IPS-15b (cell line): Measurements from ENCODE around the gene DDX10.

ENCODE experiments used
- H3K27me3 ChIP-seq: one replicate; pipeline ENCODE4 v1.6.1; 2013; ENCODE audit warnings: low read length; ENCODE audit not compliant: control insufficient read depth, insufficient read depth
- H3K36me3 ChIP-seq: one replicate; pipeline ENCODE4 v1.6.1; 2013; ENCODE audit warnings: low read length; ENCODE audit not compliant: control insufficient read depth, insufficient read depth
- H3K4me1 ChIP-seq: one replicate; pipeline ENCODE4 v1.6.1; 2013; ENCODE audit warnings: mild to moderate bottlenecking, low read length; ENCODE audit not compliant: control insufficient read depth, insufficient read depth
- H3K4me3 ChIP-seq: one replicate; pipeline ENCODE4 v1.5.1; 2013; ENCODE audit warnings: low read depth, low read length
- H3K9ac ChIP-seq: one replicate; pipeline ENCODE4 v1.6.1; 2013; ENCODE audit warnings: low read depth, mild to moderate bottlenecking, low read length
- H3K9me3 ChIP-seq: one replicate; pipeline ENCODE4 v1.6.1; 2013; ENCODE audit warnings: mild to moderate bottlenecking, low read length; ENCODE audit not compliant: control insufficient read depth, insufficient read depth

Gene DDX10

GRCh38 chr11:108901359-108901758 lies 236.5 kb downstream of the DDX10 start:
- Histone ChIP-seq H3K9me3 (no peaks in the 10 kb centered on the region), H3K9ac (no peak overlapping the region), H3K27me3 (no peaks in the 10 kb centered on the region), H3K36me3 (no peaks in the 10 kb centered on the region), H3K4me3 (no peak overlapping the region), H3K4me1 (no peaks in the 10 kb centered on the region)

- Histone ChIP-seq H3K4me3 (no peak overlapping the region), H3K36me3 (no peaks in the 10 kb centered on the region), H3K9ac (no peak overlapping the region), H3K4me1 (no peaks in the 10 kb centered on the region), H3K27me3 (no peaks in the 10 kb centered on the region), H3K9me3 (no peaks in the 10 kb centered on the region)
These were observed 237.2 kb downstream of the DDX10 start for GRCh38 chr11:108902027-108902469.

GRCh38 chr11:108904480-108904879 lies 239.6 kb downstream of the DDX10 start:
- H3K36me3 ChIP-seq, result no peaks in the 10 kb centered on the region
- H3K4me1 ChIP-seq, result no peaks in the 10 kb centered on the region
- no peak overlapping the region for H3K4me3 ChIP-seq

GRCh38 chr11:108906329-108906728 lies 241.5 kb downstream of the DDX10 start:
- no peaks in the 10 kb centered on the region for H3K27me3 ChIP-seq
- H3K9me3 ChIP-seq, result no peaks in the 10 kb centered on the region
- no peak overlapping the region for H3K4me3 ChIP-seq
- no peaks in the 10 kb centered on the region for H3K4me1 ChIP-seq
- no peak overlapping the region for H3K9ac ChIP-seq
- no peaks in the 10 kb centered on the region for H3K36me3 ChIP-seq

More at GRCh38 chr11:108904480-108904879, 239.6 kb downstream of the DDX10 start:
- H3K9me3 ChIP-seq, result no peaks in the 10 kb centered on the region
- H3K9ac ChIP-seq, result no peak overlapping the region
- H3K27me3 ChIP-seq, result no peaks in the 10 kb centered on the region

GRCh38 chr11:108906826-108907225 lies 242.0 kb downstream of the DDX10 start:
- Histone ChIP-seq H3K36me3 (no peaks in the 10 kb centered on the region), H3K4me3 (no peak overlapping the region), H3K9ac (no peak overlapping the region), H3K4me1 (no peaks in the 10 kb centered on the region), H3K27me3 (no peaks in the 10 kb centered on the region), H3K9me3 (no peaks in the 10 kb centered on the region)

- Histone ChIP-seq H3K9me3 (no peaks in the 10 kb centered on the region), H3K36me3 (no peaks in the 10 kb centered on the region), H3K4me3 (no peak overlapping the region), H3K27me3 (no peaks in the 10 kb centered on the region), H3K4me1 (no peaks in the 10 kb centered on the region), H3K9ac (no peak overlapping the region)
These were observed 244.2 kb downstream of the DDX10 start for GRCh38 chr11:108909041-108909440.

GRCh38 chr11:108909921-108910320 lies 245.1 kb downstream of the DDX10 start:
- Histone ChIP-seq H3K27me3 (no peaks in the 10 kb centered on the region), H3K4me1 (no peaks in the 10 kb centered on the region), H3K4me3 (no peak overlapping the region), H3K9me3 (no peaks in the 10 kb centered on the region), H3K36me3 (no peaks in the 10 kb centered on the region), H3K9ac (no peak overlapping the region)

- H3K36me3 ChIP-seq, result no peaks in the 10 kb centered on the region
These were observed 247.7 kb downstream of the DDX10 start for GRCh38 chr11:108912581-108912980.

GRCh38 chr11:108913204-108913603 lies 248.3 kb downstream of the DDX10 start:
- no peaks in the 10 kb centered on the region for H3K36me3 ChIP-seq
- H3K27me3 ChIP-seq, result no peaks in the 10 kb centered on the region
- no peak overlapping the region for H3K4me3 ChIP-seq
- no peaks in the 10 kb centered on the region for H3K4me1 ChIP-seq
- H3K9ac ChIP-seq, result no peak overlapping the region
- no peaks in the 10 kb centered on the region for H3K9me3 ChIP-seq

More at GRCh38 chr11:108912581-108912980, 247.7 kb downstream of the DDX10 start:
- no peak overlapping the region for H3K9ac ChIP-seq
- no peaks in the 10 kb centered on the region for H3K4me1 ChIP-seq
- H3K9me3 ChIP-seq, result no peaks in the 10 kb centered on the region
- H3K4me3 ChIP-seq, result no peak overlapping the region
- H3K27me3 ChIP-seq, result no peaks in the 10 kb centered on the region

GRCh38 chr11:108914211-108914610 lies 249.3 kb downstream of the DDX10 start:
- Histone ChIP-seq H3K4me3 (no peak overlapping the region), H3K4me1 (no peaks in the 10 kb centered on the region), H3K9ac (no peak overlapping the region), H3K27me3 (no peaks in the 10 kb centered on the region), H3K9me3 (no peaks in the 10 kb centered on the region), H3K36me3 (no peaks in the 10 kb centered on the region)

- Histone ChIP-seq H3K4me3 (no peak overlapping the region), H3K4me1 (no peaks in the 10 kb centered on the region), H3K9ac (no peak overlapping the region), H3K27me3 (no peaks in the 10 kb centered on the region), H3K36me3 (no peaks in the 10 kb centered on the region), H3K9me3 (no peaks in the 10 kb centered on the region)
These were observed 250.1 kb downstream of the DDX10 start for GRCh38 chr11:108914981-108915380.

GRCh38 chr11:108915666-108916065 lies 250.8 kb downstream of the DDX10 start:
- no peak overlapping the region for H3K9ac ChIP-seq
- H3K36me3 ChIP-seq, result no peaks in the 10 kb centered on the region
- no peaks in the 10 kb centered on the region for H3K4me1 ChIP-seq
- no peaks in the 10 kb centered on the region for H3K9me3 ChIP-seq
- H3K4me3 ChIP-seq, result no peak overlapping the region
- H3K27me3 ChIP-seq, result no peaks in the 10 kb centered on the region
